MCF 10A (cell line): ENCODE results near the gene SPNS3. TPM values are rescaled to one million over a fixed set of nuclear protein-coding genes. Genes with fewer than 3 reads are reported as not detected.

Experiments used
- BruUV-seq: library from RNA; stranded (reverse); fragments of 400-500 nt; replicated peaks from 2 replicates; lab custom pipeline; 2021; lab: Mats Ljungman, UMichigan
- CTCF ChIA-PET: fragments of 300-600 bp; sonication (Branson Sonifier 250); formaldehyde crosslinking; extraction: SDS; loops from one replicate; lab custom pipeline; 2021; ENCODE audit warnings: antibody characterized with exemption, inconsistent platforms; lab: Yijun Ruan, JAX
- POLR2A ChIA-PET: fragments of 300-600, 350-650 bp; sonication (Branson Sonifier 250); formaldehyde crosslinking; extraction: SDS; loops from one replicate; lab custom pipeline; 2020; ENCODE audit warnings: antibody characterized with exemption, inconsistent platforms; lab: Yijun Ruan, JAX
- DNase-seq: peaks from one replicate; pipeline ENCODE4 v3.0.0-alpha.2; 2018; ENCODE audit not compliant: unreplicated experiment
- H3K27ac Mint-ChIP-seq: one replicate; pipeline ENCODE4 v1.8.0; 2022; ENCODE audit warnings: mild to moderate bottlenecking, low read depth, mixed read lengths; ENCODE audit not compliant: unreplicated experiment
- H3K27me3 Mint-ChIP-seq: one replicate; pipeline ENCODE4 v1.8.0; 2022; ENCODE audit warnings: mixed read lengths; ENCODE audit not compliant: insufficient read depth, unreplicated experiment
- H3K36me3 Mint-ChIP-seq: one replicate; pipeline ENCODE4 v1.8.0; 2022; ENCODE audit warnings: mild to moderate bottlenecking, moderate library complexity, mixed read lengths; ENCODE audit not compliant: insufficient read depth, unreplicated experiment
- H3K4me1 Mint-ChIP-seq: one replicate; pipeline ENCODE4 v1.8.0; 2022; ENCODE audit warnings: mixed read lengths; ENCODE audit not compliant: insufficient read depth, unreplicated experiment
- H3K4me3 Mint-ChIP-seq: one replicate; pipeline ENCODE4 v1.8.0; 2022; ENCODE audit warnings: mild to moderate bottlenecking, moderate library complexity, mixed read lengths; ENCODE audit not compliant: unreplicated experiment
- H3K9me3 Mint-ChIP-seq: one replicate; pipeline ENCODE4 v1.8.0; 2022; ENCODE audit warnings: mixed read lengths; ENCODE audit not compliant: unreplicated experiment
- CTCF ChIP-seq: fragments of 200-600 bp; IDR thresholded peaks from one replicate; pipeline ENCODE4 v1.8.0; 2022; ENCODE audit warnings: antibody characterized with exemption, mild to moderate bottlenecking; ENCODE audit not compliant: unreplicated experiment
- intact Hi-C: fragments of 100-400 bp; cut with micrococcal nuclease; formaldehyde crosslinking; loops from 2 replicates; pipeline ENCODE4 v1.14.1; 2022
- total RNA-seq: library from RNA; stranded (reverse); gene quantifications from 2 replicates; pipeline ENCODE4 v1.2.3, GENCODE V29; 2022

Gene SPNS3
- total RNA-seq, 1 experiment from 2014 or later: not detected

- DNase-seq: peak; percentile 73
- no peak overlapping the region for H3K4me3 Mint-ChIP-seq
Observed at GRCh38 chr17:4520894-4521600, 87.3 kb downstream of the SPNS3 start.

GRCh38 chr17:4522661-4523060 lies 88.9 kb downstream of the SPNS3 start:
- Mint-ChIP-seq H3K9me3 (peaks cover 5% of the 10 kb centered on the region), H3K36me3 (no peaks in the 10 kb centered on the region), H3K27me3 (peaks cover 12% of the 10 kb centered on the region), H3K27ac (no peak overlapping the region), H3K4me1 (peaks cover 12% of the 10 kb centered on the region), H3K4me3 (no peak overlapping the region)
- CTCF ChIA-PET: no interaction called here
- TF ChIP-seq CTCF: no peak
- POLR2A ChIA-PET: no interaction called here
- DNase-seq: no peak
- no TSS peak for BruUV-seq
- intact Hi-C loops: loop anchor here (5.0 kb wide), 2 partner anchors 100 to 315 kb away; no protein-coding TSS in a partner anchor

More at GRCh38 chr17:4520894-4521600, 87.3 kb downstream of the SPNS3 start:
- H3K9me3 Mint-ChIP-seq: peaks cover 8% of the 10 kb centered on the region
- ChIA-PET CTCF (interaction anchor here (0.5 to 1.3 kb wide), 4 partner anchors 9 to 466 kb away, joined by 3 to 8 read pairs (median 3); partner anchors contain the start of gene CAMTA2), POLR2A (interaction anchor here (0.5 to 1.5 kb wide), 10 partner anchors 16 to 377 kb away, joined by 3 to 5 read pairs (median 3); partner anchors contain the start of gene MYBBP1A)
- no peaks in the 10 kb centered on the region for H3K36me3 Mint-ChIP-seq
- no TSS peak for BruUV-seq
- peak overlapping the region; percentile 69 for H3K27ac Mint-ChIP-seq
- intact Hi-C loops: loop anchor here (5.0 kb wide), 2 partner anchors 99 to 314 kb away; no protein-coding TSS in a partner anchor
- no peaks in the 10 kb centered on the region for H3K27me3 Mint-ChIP-seq
- H3K4me1 Mint-ChIP-seq: peaks cover 12% of the 10 kb centered on the region
- TF ChIP-seq CTCF: no peak

GRCh38 chr17:4523946-4524345 lies 90.2 kb downstream of the SPNS3 start:
- Mint-ChIP-seq H3K4me1 (peaks cover 12% of the 10 kb centered on the region), H3K9me3 (no peaks in the 10 kb centered on the region), H3K4me3 (no peak overlapping the region), H3K27ac (no peak overlapping the region), H3K27me3 (peaks cover 15% of the 10 kb centered on the region), H3K36me3 (no peaks in the 10 kb centered on the region)
- BruUV-seq: no TSS peak
- POLR2A ChIA-PET: no interaction called here
- DNase-seq: no peak
- CTCF ChIA-PET: interaction anchor here (0.6 kb wide), 1 partner anchor 165 kb away, joined by 3 read pairs; no protein-coding TSS in a partner anchor
- no peak for TF ChIP-seq CTCF
- intact Hi-C loops: loop anchor here (5.0 kb wide), 2 partner anchors 102 to 317 kb away; no protein-coding TSS in a partner anchor

- POLR2A ChIA-PET: interaction anchor here (1.7 kb wide), 1 partner anchor 11 kb away, joined by 7 read pairs; no protein-coding TSS in a partner anchor
- no peaks in the 10 kb centered on the region for H3K9me3 Mint-ChIP-seq
- DNase-seq: no peak
- peaks cover 31% of the 10 kb centered on the region for H3K27me3 Mint-ChIP-seq
- H3K4me1 Mint-ChIP-seq: peaks cover 6% of the 10 kb centered on the region
- TF ChIP-seq CTCF: no peak
- intact Hi-C loops: no loop called here
- no TSS peak for BruUV-seq
- H3K36me3 Mint-ChIP-seq: peaks cover 11% of the 10 kb centered on the region
- CTCF ChIA-PET: no interaction called here
- no peak overlapping the region for H3K27ac Mint-ChIP-seq
- H3K4me3 Mint-ChIP-seq: no peak overlapping the region
Observed at GRCh38 chr17:4525691-4526397, 92.1 kb downstream of the SPNS3 start.
